GM12892 (cell line): Measurements from ENCODE around the gene CDH23.

Experiments used
- POLR2A ChIP-seq: IDR thresholded peaks from 2 replicates; pipeline ENCODE4 v1.6.1; 2011; ENCODE audit warnings: low read depth, low read length, control low read depth
- POLR2AphosphoS5 ChIP-seq: IDR thresholded peaks from 2 replicates; pipeline ENCODE4 v1.6.1; 2011; ENCODE audit warnings: low read depth, low read length, control low read depth
- TAF1 ChIP-seq: IDR thresholded peaks from 2 replicates; pipeline ENCODE4 v1.6.1; 2011; ENCODE audit warnings: low read depth, mild to moderate bottlenecking, control low read depth, low read length, borderline replicate concordance

GRCh38 chr10:71844084-71844483 lies 447.4 kb downstream of the CDH23 start:
- no peak for TF ChIP-seq POLR2A
- no peak for TF ChIP-seq POLR2AphosphoS5
- no peak for TF ChIP-seq TAF1
